ENCODE measurements around the gene STX3. TPM values are rescaled to one million over a fixed set of nuclear protein-coding genes. Genes with fewer than 3 reads are reported as not detected.

The STX3 gene
- total and polyA plus RNA-seq, 2 of the 4 experiments (the other 2 are of a cell fraction), result 5.0 to 5.4 TPM

DNA sequence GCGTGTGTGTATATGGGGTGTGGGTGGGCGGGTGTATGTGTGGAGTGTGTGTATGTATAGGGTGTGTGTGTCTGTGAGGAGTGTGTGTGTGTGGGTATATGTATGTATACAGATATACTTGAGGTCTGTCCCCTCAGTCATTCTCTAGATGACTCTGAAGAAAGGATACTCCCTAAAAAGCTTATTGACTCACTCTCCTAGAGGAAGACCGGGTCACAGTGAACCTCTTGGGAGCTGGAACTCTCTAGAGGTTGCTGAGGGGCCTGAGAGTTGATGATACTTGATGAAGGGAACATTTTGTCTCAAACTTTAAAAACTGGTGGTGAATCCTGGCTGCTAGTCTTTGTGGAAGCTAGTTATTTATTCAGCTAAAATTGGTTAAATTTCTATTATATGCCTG lies 15.1 kb downstream of the STX3 start:
- Histone ChIP-seq H2BK20ac (ENCODE audit: low read depth, low read length) (no peak overlapping the region), H2AK5ac (ENCODE audit: low read depth, low read length) (no peak overlapping the region), H2AK9ac (replicated peaks; ENCODE audit: low read depth, low read length, poor library complexity) (no peak overlapping the region), H3K36me3 (ENCODE audit: control insufficient read depth, insufficient read depth, low read length) (no peaks in the 10 kb centered on the region; the same call in 1 of the 2 replicates), H3K9ac (ENCODE audit: low read depth, low read length) (no peak overlapping the region), H3K79me1 (ENCODE audit: low read depth in 1 of 2, low read length in 2 of 2) (peaks cover 27 to 31% of the 10 kb centered on the region in 2 experiments), H2BK120ac (ENCODE audit: low read depth, low read length) (no peak overlapping the region), H2AFZ (replicated peaks; ENCODE audit: low read length, poor library complexity) (no peak overlapping the region), H2BK15ac (ENCODE audit: low read depth, low read length) (no peak overlapping the region), H3K27me3 (ENCODE audit: control insufficient read depth, insufficient read depth, low read length) (no peaks in the 10 kb centered on the region), H3K27ac (ENCODE audit: insufficient read depth, low read length) (no peak overlapping the region), H3K4me2 (ENCODE audit: low read depth, low read length) (no peak overlapping the region), H3K14ac (replicated peaks; ENCODE audit: low read depth, low read length) (no peak overlapping the region), H3K4ac (ENCODE audit: low read depth, low read length) (no peak overlapping the region), H3K9me1 (ENCODE audit: insufficient read depth, low read length) (0 out of 2 replicates have a peak, but pooled peaks cover 3% of the 10 kb centered on the region), H2BK5ac (ENCODE audit: low read depth, low read length, poor library complexity, severe bottlenecking) (peak overlapping the region; percentile 90), H3K23ac (ENCODE audit: low read depth, low read length) (no peak overlapping the region), H3K4me1 (ENCODE audit: control insufficient read depth, insufficient read depth, low read length) (no peaks in the 10 kb centered on the region), H4K5ac (ENCODE audit: low read depth, low read length) (no peak overlapping the region), H3K56ac (ENCODE audit: extremely low read depth, insufficient read depth, low read length) (no peak overlapping the region), H4K20me1 (ENCODE audit: insufficient read depth, low read length) (peaks cover 25% of the 10 kb centered on the region; the same call in 1 of the 2 replicates), H4K91ac (ENCODE audit: insufficient read depth, low read depth, low read length) (no peak overlapping the region), H4K8ac (ENCODE audit: low read depth in 2 of 2, low read length in 2 of 2) (no peak overlapping the region), H3K4me3 (ENCODE audit: insufficient read depth, low read depth, low read length) (no peak overlapping the region), H3K9me3 (ENCODE audit: control insufficient read depth, insufficient read depth, low read length) (no peaks in the 10 kb centered on the region), H3K18ac (ENCODE audit: low read depth, low read length) (no peak overlapping the region)
- ATAC-seq (ENCODE audit: low read depth) (no peak), DNase-seq (no peak)
- no TSS peak for BruUV-seq (replicated peaks)
- in situ Hi-C loops (cut with MboI; ENCODE audit: low sequenced_read_pairs), result no loop called here
- dilution Hi-C loops (cut with HindIII; ENCODE audit: low sequenced_read_pairs, unreplicated experiment), result no loop called here
- ChIA-PET CTCF (no interaction called here), POLR2A (ENCODE audit: unreplicated experiment) (no interaction called here)
- intact Hi-C loops (cut with micrococcal nuclease), result no loop called here
- WGBS, 2 experiments (ENCODE audit: extremely low coverage in 2 of 2, insufficient read length in 1 of 2), result 100% methylated on average over 2 of the region's 3 CpGs; no CpG with 5 or more reads in 1 of the 2 experiments
- TF ChIP-seq RFX5 (IDR thresholded peaks at IDR 0.05; ENCODE audit: low read depth, low read length), result no peak
- no peak for TF ChIP-seq MAFK (IDR thresholded peaks at IDR 0.05; ENCODE audit: low read depth, low read length)
- TF ChIP-seq, protein P1, sequence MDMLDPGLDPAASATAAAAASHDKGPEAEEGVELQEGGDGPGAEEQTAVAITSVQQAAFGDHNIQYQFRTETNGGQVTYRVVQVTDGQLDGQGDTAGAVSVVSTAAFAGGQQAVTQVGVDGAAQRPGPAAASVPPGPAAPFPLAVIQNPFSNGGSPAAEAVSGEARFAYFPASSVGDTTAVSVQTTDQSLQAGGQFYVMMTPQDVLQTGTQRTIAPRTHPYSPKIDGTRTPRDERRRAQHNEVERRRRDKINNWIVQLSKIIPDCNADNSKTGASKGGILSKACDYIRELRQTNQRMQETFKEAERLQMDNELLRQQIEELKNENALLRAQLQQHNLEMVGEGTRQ (IDR thresholded peaks at IDR 0.05; ENCODE audit: low read depth, low read length), result no peak
- TF ChIP-seq MXI1 (IDR thresholded peaks at IDR 0.05; ENCODE audit: borderline replicate concordance, low read depth, low read length), result no peak
- TF ChIP-seq MAZ (IDR thresholded peaks at IDR 0.05; ENCODE audit: borderline replicate concordance, low read depth, low read length), result no peak
- TF ChIP-seq FOS (IDR thresholded peaks at IDR 0.05; ENCODE audit: low read depth, low read length), result no peak
